H54 (cell line): Measurements from ENCODE around the gene NHLRC4.

Experiments
- DNase-seq: peaks from one replicate; pipeline ENCODE4 v3.0.0; 2011; ENCODE audit warnings: low spot score, mixed read lengths; ENCODE audit not compliant: insufficient read length
- FAIRE-seq: peaks from 3 replicates; lab custom pipeline; 2011; peaks lifted over from hg19 to GRCh38; lab: Jason Lieb, UNC
- POLR2A ChIP-seq: IDR thresholded peaks from 2 replicates; pipeline ENCODE4 v1.6.1; 2011; ENCODE audit warnings: low read depth, mild to moderate bottlenecking, low read length

Gene NHLRC4, protein sequence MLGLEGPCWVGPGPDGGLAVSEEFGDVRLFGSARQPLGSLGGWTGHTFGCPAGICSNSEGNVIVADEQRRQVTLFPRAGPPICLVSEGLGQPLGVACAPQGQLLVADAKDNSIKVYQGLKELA

GRCh38 chr16:566475-567372 is at the start of gene NHLRC4:
TSS of gene NHLRC4 (plus strand) at chr16:567005. CDS start at chr16:568048, 1,043 bp downstream.
- TF ChIP-seq POLR2A, result no peak
- DNase-seq (peak; percentile 82), FAIRE-seq (no peak)

- TF ChIP-seq POLR2A, result no peak
- no peak for FAIRE-seq
- DNase-seq, result no peak
These were observed 47.9 kb upstream of the NHLRC4 start for GRCh38 chr16:518858-519257.

- DNase-seq (no peak), FAIRE-seq (no peak)
- no peak for TF ChIP-seq POLR2A
These were observed 47.4 kb upstream of the NHLRC4 start for GRCh38 chr16:519425-519824.

GRCh38 chr16:519841-520687 is 46.7 kb upstream of the NHLRC4 start:
- FAIRE-seq (no peak), DNase-seq (no peak)
- no peak for TF ChIP-seq POLR2A

GRCh38 chr16:520847-521246 is 46.0 kb upstream of the NHLRC4 start:
- DNase-seq (no peak), FAIRE-seq (no peak)
- no peak for TF ChIP-seq POLR2A

DNA sequence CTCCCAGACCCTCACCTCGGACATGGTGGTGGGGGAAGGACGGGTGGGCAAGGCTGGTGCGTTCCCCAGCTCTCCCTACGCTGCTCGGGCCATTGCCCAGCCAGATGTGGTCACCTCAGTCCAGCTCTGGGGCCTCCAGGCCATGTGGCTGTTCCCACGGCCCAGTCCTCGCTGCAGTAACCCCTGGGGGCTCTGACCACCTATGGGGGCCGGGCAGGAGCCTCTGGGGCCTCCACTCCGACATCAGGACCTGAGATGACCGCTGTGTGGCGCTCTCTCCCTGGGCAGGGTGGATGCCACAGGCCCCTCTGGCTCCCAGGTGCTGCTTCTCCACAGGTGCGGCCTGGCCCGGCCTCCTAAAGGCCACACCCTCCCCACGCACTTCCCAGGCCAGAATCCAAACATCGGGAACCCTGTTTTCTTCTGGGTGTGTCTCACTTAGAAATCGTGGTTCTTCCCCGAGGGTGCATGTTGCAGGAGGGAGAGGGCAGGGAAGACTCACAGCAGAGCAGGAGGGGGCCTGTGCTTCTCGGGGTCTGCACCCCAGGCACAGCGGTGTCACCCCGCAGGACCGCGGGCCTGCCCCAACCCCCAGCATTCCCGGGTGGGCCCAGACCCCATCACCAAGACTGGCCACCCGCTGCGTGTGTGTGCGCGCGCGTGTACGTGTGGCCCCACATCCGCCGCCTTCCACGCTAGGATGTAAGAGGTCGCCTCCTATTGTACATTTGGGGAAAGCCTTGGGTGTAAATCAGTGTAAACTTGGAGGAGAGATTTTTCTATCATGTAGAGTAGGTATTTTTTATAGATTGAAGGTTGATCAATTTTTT is 45.2 kb upstream of the NHLRC4 start:
- FAIRE-seq (no peak), DNase-seq (no peak)
- no peak for TF ChIP-seq POLR2A

DNA sequence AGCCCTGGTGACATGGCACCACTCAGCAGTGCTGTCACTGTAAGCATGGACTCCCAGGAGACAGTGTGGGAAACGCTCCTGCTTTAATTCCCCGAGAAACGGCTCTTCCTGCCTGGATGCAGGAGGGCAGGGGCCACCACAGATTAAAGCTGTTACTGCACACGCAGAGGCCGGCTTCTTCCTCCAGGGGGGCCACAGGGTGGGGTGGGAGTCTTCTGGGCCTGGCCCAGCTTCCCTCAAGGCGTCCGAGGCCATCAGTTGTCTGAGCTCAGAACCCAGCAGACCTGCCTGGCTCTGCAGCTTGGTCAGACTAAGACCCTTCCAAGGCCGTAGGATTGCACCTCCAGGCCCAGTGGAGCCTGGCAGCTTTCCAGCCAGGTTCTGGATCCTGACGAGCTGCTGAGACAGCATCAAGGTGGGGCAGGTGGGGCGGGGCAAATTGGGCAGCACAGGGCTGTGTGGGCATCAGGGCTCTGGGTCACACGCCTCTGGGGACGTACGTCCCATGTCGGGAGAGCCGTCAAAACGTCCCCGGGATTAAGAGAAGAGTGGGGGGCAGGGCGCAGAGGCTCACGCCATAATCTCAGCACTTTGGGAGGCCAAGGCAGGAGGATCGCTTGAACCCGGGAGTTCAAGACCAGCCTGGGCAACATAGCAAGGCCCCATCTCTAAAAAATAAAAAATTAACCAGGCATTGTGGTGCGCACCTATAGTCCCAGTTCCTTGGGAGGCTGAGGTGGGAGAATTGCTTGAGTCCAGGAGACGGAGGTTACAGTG is 44.3 kb upstream of the NHLRC4 start:
- DNase-seq (no peak), FAIRE-seq (no peak)
- no peak for TF ChIP-seq POLR2A

DNA sequence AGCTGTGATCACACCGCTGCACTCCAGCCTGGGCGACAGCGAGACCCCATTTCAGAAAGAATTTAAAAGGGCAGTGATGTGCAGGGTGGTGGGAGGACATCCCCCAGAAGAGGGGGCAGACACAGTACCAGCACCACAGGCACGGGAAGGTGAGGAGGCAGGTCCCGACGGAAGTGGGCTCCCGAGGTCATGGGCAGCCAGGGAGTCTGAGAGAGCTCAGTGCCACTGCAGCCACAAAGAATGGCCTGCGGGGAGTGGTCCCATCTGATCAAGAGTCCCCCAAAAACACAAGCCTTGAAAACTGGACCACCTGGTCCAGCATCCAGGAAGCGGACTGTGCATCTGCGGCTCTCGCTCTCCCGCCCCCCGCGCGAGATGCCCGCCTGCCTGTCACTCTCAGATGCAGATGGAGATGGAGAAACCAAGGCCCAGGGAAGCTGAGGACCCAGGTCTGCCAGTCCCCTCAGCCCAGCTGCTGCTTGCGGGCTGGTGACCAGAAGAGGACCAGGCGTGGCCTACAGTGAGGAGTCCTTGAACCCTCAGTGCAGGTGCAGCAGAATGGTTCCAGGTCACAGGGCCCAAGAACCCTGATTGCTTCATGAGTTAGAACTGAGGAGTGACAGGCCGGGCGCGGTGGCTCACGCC is 43.6 kb upstream of the NHLRC4 start:
- no peak for TF ChIP-seq POLR2A
- DNase-seq (no peak), FAIRE-seq (no peak)

DNA sequence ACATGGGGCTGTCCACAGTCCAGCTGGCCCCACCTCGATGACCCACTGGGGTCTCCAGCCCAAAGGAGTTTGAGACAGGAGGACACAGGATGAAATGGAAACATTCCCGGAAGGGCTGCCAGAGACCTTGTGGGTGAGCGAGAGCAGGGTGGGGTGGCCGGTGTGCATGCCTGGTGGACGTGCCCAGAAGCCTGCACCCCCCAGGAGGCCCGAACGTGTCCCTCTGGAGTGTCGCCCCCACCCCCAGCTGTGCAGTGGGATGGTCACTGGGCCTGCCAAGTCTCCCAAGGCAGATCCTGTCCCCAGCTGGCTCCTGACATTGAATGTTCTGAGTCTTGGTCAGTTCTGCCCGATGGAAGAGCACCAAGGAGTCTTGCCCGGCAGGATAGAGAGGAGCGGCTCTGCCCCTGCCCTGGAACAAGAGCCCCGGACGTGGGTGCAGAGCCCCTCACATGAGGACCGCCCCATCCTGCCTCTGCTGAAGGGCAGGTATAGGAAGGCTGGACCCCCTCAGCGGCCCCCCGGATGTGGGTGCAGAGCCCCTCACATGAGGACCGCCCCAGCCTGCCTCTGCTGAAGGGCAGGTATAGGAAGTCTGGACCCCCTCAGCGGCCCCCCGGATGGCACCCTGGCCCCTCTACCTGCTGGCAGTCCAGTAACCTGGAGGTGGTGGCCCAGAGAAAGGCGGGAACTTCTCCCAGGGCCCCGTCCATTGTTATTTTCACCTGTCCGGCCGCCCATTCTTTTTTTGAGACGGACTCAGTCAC is 42.3 kb upstream of the NHLRC4 start:
- FAIRE-seq (no peak), DNase-seq (no peak)
- TF ChIP-seq POLR2A, result 0 out of 2 replicates have a peak, but pooled peaks have one; percentile 7

- no peak for DNase-seq
- FAIRE-seq, result no peak
- TF ChIP-seq POLR2A, result no peak
These were observed 41.7 kb upstream of the NHLRC4 start for GRCh38 chr16:525123-525519.

DNA sequence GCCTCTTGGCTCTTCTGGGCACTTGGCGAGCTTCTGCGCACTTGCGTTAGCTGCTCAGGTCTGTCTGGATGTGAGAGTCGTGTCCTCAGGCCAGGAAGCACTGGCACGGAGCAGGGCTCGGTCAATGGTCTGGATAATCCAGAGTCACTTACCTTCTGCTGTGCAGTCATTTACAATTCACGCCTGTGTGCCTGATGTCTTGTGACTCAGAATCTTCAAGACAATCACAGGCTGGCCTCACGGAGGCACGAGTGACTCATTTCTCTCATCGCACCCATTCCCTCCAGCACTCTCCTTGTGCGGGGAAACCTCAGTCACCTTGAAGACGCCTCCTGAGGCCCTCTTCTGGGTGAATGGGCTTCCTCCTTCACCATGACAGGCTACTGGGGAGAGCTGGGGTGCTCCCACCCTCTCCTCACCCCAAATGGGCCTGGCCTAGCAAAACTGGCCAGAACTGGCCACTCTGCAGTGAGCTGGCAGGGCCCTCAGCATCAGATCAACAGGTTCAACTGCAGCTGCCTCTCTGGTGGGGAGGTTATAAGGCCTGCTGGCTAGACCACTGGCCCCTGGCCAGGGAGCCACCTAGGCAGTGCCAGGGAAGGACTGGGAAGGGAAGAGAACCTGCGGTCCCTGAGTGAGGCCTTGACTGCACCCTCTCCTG is 41.2 kb upstream of the NHLRC4 start:
- FAIRE-seq, result peak; percentile 85
- peak; percentile 91 for DNase-seq
- TF ChIP-seq POLR2A, result no peak
